Hepatocyte (in vitro differentiated cells): ENCODE measurements around the gene CHMP6.

Experiments
- EZH2 ChIP-seq: fragments of 200-600 bp; sonication (generic); IDR thresholded peaks from 2 replicates; pipeline ENCODE4 v1.6.1; 2016; ENCODE audit warnings: antibody characterized with exemption, mild to moderate bottlenecking, borderline replicate concordance
- TF ChIP-seq, protein P1 (sequence below): fragments of 200-600 bp; sonication (generic); IDR thresholded peaks from 2 replicates; pipeline ENCODE4 v1.5.1; 2016; ENCODE audit warnings: antibody characterized with exemption, mild to moderate bottlenecking; ENCODE audit not compliant: poor library complexity

DNA sequence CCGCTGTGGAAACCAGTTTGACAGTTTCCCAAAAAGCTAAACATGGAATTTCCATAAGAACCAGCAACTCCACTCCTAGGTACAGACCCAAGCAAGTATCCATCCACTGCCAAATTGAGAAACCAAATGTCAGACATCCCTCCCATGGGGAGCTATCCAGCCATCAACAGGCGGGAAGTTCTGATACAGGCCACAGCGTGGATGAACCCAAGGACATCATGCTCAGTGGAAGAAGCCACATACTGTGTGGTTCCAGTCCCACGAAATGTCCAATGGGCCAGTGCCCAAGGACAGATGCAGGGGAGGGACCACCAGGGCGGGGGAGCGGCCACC is 30.7 kb downstream of the CHMP6 start:
- TF ChIP-seq, protein P1, sequence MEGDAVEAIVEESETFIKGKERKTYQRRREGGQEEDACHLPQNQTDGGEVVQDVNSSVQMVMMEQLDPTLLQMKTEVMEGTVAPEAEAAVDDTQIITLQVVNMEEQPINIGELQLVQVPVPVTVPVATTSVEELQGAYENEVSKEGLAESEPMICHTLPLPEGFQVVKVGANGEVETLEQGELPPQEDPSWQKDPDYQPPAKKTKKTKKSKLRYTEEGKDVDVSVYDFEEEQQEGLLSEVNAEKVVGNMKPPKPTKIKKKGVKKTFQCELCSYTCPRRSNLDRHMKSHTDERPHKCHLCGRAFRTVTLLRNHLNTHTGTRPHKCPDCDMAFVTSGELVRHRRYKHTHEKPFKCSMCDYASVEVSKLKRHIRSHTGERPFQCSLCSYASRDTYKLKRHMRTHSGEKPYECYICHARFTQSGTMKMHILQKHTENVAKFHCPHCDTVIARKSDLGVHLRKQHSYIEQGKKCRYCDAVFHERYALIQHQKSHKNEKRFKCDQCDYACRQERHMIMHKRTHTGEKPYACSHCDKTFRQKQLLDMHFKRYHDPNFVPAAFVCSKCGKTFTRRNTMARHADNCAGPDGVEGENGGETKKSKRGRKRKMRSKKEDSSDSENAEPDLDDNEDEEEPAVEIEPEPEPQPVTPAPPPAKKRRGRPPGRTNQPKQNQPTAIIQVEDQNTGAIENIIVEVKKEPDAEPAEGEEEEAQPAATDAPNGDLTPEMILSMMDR = no peak
- no peak for TF ChIP-seq EZH2
